Activated gamma-delta T cell treated with anti-CD3 and anti-CD28 coated beads, Interleukin-2, amount 50 U/mL, for 16 hours (primary cell): ENCODE data around the gene WDSUB1.

ENCODE experiments used
- DNase-seq: peaks from one replicate; pipeline ENCODE4 v3.0.0-alpha.2; 2020; ENCODE audit warnings: low read depth

Gene WDSUB1

DNA sequence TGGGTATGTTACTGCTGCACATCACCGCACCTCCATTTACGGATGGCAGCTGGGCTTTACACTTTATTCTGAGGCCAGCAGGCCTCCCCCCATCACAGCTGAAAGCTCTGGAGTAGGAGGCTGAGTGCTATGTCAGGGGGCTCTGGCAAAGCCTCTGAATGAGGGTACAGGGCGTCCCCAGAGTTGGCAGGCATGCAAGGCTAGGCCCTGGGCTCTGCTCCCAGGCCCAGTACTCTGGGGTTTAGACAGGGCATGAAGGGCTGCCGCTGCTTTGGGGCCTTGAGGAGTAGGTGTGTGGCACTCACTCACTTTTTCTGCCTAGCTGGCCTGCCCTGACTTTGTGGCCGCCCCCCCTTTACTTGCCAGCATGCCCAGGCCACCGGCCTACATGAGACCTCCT is 90.8 kb downstream of the WDSUB1 start:
- no peak for DNase-seq

DNA sequence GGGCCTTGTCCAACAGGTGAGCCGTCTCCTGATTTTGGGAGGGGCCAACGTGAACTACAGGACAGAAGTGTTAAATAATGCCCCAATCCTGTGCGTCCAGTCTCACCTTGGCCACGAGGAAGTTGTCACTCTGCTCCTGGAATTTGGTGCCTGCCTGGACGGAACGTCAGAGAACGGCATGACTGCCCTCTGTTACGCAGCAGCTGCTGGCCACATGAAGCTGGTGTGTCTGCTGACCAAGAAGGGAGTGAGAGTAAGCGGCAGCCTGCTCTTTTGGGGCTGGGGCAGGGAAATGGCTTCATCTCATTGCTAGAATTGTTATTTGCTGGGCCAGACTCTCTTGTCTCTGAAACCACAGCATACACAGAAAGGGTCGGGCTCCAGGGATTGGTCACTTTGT is 92.3 kb downstream of the WDSUB1 start:
- no peak for DNase-seq

DNA sequence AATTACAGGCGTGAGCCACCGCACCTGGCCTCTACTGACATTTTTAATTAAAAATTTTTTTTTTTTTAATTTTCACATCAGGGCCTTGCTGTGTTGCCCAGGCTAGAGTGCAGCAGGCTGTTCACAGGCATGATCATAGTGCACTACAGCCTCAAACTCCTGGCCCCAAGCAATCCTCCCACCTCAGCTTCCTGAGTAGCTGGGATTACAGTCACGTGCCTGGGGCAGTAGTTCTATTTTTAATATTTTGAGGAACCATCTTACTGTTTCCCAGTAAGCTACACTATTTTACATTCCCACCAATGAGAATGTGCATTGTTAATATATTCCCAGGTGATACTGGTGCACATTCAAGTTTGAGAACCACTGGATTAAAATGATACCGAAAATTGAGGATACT is 92.7 kb downstream of the WDSUB1 start:
- no peak for DNase-seq

DNA sequence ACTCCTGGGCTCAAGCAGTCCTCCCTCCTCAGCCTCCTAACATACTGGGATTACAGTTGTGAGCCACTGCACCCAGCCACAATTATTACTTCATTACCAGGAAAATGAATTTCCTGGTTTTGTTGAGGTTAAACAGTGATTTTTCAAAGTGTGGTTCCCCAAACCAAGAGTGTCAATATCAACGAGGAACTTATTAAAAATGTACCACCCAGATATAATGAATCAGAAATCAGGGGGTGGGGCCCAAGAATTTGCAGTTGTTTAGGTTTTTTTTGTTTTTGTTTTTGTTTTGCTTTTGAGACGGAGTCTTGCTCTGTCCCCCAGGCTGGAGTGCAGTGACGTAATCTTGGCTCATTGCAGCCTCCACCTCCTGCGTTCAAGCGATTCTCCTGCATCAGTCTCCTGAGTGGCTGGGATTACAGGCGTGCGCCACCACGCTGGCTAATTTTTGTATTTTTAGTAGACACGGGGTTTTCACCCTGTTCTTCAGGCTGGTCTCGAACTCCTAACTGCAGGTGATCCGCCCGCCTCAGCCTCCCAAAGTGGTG is 94.1 kb downstream of the WDSUB1 start:
- no peak for DNase-seq

GRCh38 chr2:159188449-159188848 is 98.1 kb downstream of the WDSUB1 start:
- DNase-seq = no peak

GRCh38 chr2:159187106-159187505 is 99.4 kb downstream of the WDSUB1 start:
- DNase-seq = no peak

GRCh38 chr2:159186462-159186861 is 100.0 kb downstream of the WDSUB1 start:
- no peak for DNase-seq
